Fibroblast of the conjunctiva (primary cell): ENCODE results near the gene C13orf46.

ENCODE experiments used
- DNase-seq: peaks from one replicate; pipeline ENCODE4 v3.0.0-alpha.2; 2010; ENCODE audit warnings: low read depth

Gene C13orf46

GRCh38 chr13:114009590-114010400 lies 35.9 kb upstream of the C13orf46 start:
- no peak for DNase-seq

- DNase-seq, result no peak
Observed at GRCh38 chr13:114008964-114009589, 35.2 kb upstream of the C13orf46 start.

DNA sequence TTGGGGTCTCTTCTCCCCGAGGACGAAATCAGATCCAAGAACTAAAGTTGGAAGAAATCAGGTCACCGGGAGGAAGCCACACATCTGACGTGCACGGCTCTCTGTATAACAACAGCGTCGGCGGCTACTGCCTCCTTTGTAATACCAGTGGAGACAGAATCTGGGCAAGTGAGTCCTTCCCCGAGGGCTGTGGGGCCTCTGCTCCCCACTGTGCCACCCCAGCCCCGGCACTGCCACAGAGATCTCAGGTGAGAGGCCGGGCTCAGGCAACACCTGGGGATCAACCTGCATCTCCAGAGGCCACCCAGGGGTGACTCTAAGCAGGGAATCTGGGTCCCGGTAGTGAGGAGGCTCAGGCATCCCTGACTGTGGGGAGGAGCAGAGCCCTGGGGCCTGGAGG lies 33.7 kb upstream of the C13orf46 start:
- no peak for DNase-seq

DNA sequence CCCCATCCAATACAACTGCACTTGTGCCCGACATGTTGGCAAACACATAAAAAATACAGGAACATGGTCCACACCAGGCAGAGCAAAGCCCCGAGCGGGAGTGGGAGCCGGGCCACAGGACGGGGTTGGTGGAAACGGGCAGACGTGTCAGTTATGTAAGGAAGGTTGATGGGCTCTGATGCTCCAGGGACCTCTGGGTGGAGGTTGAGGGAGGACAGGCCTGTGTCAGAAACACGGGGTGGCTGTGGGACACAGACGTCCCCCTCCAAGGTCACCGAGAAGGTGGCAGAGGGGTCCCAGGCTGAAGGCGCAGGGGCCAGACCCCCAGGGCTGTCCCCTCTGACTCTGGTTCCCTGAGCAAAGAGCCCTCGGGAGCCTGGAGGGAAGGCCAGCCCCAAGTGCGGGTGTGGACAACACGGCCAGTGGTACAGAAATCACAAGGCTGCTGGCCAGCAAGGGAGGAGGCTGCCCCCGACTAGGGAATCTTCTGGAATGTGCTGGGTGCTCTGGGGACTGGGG lies 31.4 kb upstream of the C13orf46 start:
- no peak for DNase-seq

GRCh38 chr13:114004420-114005205 lies 30.7 kb upstream of the C13orf46 start:
- no peak for DNase-seq

- no peak for DNase-seq
Observed at GRCh38 chr13:114002771-114003321, 29.0 kb upstream of the C13orf46 start.

- DNase-seq, result no peak
Observed at GRCh38 chr13:114002009-114002544, 28.2 kb upstream of the C13orf46 start.

- no peak for DNase-seq
Observed at GRCh38 chr13:114001331-114002008, 27.6 kb upstream of the C13orf46 start.

- DNase-seq, result no peak
Observed at GRCh38 chr13:114000151-114001040, 26.5 kb upstream of the C13orf46 start.

DNA sequence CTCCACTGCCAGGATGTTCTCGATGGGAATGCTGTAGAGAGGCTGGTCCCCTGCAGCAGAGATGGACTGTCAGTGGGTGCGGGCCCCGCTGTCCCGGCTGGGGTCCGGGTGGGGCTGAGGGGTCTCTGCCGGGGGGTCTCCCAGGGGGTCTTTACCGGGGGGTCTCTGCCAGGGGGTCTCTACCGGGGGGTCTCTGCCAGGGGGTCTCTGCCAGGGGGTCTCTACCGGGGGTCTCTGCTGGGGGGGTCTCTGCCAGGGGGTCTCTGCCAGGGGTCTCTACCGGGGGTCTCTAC lies 25.7 kb upstream of the C13orf46 start:
- no peak for DNase-seq

DNA sequence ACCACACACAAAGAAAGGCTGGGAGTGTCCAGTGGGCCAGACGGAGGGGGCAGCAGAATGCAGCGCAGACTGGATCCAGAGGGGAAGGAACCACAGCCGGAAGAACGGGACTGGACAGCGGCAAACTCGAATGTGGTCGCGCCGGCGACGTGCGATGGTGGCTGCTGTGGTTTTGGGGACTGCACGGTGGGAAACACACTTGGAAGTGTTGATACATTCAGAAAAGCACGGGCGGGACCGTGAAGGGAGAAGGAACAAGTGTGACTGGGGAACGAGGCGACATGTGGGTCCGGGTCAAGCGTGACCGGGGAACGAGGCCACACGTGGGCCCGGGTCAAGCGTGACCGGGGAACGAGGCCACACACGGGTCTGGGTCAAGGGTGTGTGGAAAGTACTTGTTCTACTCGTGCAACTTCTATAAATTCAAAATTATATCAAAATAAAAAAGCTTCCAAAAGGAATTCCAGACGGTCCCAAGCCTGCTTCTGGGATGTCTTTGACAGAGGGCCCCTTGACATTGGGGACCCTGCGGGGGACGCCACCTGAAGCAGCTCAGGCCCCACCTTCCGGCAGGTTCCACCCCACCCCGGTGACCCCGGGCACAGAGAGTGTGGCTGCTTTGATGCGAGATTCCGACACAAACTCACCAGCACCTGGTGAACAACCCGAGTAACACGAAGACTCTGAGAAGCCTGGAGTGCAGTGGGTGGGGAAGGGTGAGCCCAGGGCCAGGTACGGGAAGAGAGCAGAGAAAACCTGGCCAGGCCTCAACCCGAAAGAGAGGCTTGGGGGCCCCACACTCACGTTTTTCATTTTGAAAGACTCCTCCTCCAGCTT lies 25.1 kb upstream of the C13orf46 start:
- DNase-seq, result no peak

- DNase-seq, result peak; percentile 48
Observed at GRCh38 chr13:113997845-113998751, 24.2 kb upstream of the C13orf46 start.

DNA sequence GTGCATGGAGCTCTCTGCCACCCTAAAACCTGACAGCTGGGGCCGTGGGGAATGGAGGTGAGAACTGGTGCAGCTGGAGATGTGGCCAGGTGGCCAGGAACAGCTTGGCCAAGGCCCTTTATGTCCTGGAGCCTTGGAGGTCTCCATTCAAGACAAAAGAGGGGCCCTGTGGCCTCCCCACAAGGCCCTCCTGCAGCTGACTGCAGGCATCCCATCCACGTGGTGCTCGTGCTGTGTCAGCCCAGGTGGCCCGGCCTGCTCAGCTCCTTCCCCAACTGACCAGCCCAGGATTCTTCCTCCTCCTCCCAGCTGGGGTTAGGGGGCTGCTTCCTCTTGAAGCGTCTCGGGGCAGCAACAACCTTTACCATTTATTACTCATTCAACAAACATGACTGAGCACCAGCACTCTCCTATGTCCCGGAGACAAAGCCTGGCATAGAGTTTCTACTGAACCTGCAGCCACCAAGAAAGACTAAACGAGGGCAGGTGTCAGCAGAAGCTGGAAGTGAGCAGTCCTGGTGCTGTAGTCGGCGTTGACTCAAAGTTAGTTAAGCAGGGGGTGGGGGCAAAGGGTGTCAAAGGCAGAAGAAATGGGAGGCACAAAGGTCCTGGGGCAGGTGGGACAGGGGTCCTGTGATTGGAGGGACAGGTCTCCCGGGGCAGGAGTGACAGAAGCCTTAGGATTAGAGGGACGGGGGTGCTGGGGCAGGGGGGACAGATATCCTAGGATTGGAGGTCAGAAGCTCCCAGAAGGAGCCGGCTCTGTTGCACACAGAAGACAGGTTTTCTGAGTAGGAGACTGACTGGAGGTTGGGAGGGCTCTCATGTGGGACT lies 23.3 kb upstream of the C13orf46 start:
- no peak for DNase-seq

- no peak for DNase-seq
Observed at GRCh38 chr13:113996081-113996911, 22.4 kb upstream of the C13orf46 start.

DNA sequence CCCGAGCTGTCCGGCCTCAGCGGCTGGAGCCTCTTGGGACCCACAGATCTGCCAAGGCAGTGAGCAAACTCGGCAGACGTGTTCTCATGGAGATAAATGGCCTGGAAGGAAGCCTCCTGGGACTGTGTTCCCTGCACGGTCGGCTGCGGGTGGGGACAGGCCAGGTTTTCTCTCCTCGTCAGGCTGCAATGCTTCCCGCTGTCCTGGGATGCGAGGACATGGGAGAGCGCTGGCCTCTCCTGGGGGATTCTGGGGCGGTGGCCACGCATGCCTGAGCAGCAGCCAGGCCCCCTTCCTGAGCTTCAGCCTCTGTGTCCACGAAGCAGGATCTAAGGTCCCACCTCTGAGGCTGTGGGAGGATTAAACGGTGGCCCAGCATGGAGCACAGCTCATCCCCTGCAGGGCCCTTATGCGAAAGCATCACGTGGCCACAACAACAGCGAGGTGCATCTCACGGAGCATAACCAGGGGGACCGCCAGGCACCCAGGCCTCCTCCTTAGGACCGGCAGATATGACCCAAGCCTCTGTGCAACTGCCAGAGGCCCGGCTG lies 21.2 kb upstream of the C13orf46 start:
- DNase-seq, result no peak

GRCh38 chr13:113992276-113993005 lies 18.6 kb upstream of the C13orf46 start:
- no peak for DNase-seq
